Left colon (tissue), 2 donors: Measurements from ENCODE around the gene KIF9. TPM values are rescaled to one million over a fixed set of nuclear protein-coding genes. Genes with fewer than 3 reads are reported as not detected.
A peak's percentile ranks its signal among the peaks of the same experiment; 100 is the strongest.
"Not testable (repeated sequence)": the region's sequence is repeated elsewhere in the genome, so short reads cannot be mapped to it uniquely, and the experiment has no call there.

Experiments
- ATAC-seq: fragments of 200-7000 bp; cut with Tn5 transposase; one replicate; pipeline ENCODE4 v1.9.1; 2020; ENCODE audit warnings: mild to moderate bottlenecking, moderate library complexity
- DNase-seq, 2 donors: peaks; one replicate each; pipeline ENCODE4 v3.0.0-alpha.2; 2020
- intact Hi-C, 2 donors: fragments of 100-400 bp; cut with DNase I in 1 of 2; cut with micrococcal nuclease in 1 of 2; formaldehyde crosslinking; loops; one replicate each; pipeline versions ENCODE4 v1.11.2 to v1.14.0; 2022; cut with DNase I, micrococcal nuclease
- long read RNA-seq: library from polyadenylated mRNA; unstranded; transcript quantifications from one replicate; pipeline ENCODE4 v2.0.0, GENCODE V29; 2021
- total RNA-seq, 2 donors: library from RNA; stranded (reverse); fragmentation: NEBNext Ultra II Directional; extraction: Animal tissue kit (Norgen Biotek cat#: 25700); gene quantifications; one replicate each; pipeline ENCODE4 v1.2.1, GENCODE V29; 2021
- donor health status: DM: no; HTN: no; CAD: no.
- donor health status: DM: yes; HTN: yes; CAD: no.

KIF9 gene, protein sequence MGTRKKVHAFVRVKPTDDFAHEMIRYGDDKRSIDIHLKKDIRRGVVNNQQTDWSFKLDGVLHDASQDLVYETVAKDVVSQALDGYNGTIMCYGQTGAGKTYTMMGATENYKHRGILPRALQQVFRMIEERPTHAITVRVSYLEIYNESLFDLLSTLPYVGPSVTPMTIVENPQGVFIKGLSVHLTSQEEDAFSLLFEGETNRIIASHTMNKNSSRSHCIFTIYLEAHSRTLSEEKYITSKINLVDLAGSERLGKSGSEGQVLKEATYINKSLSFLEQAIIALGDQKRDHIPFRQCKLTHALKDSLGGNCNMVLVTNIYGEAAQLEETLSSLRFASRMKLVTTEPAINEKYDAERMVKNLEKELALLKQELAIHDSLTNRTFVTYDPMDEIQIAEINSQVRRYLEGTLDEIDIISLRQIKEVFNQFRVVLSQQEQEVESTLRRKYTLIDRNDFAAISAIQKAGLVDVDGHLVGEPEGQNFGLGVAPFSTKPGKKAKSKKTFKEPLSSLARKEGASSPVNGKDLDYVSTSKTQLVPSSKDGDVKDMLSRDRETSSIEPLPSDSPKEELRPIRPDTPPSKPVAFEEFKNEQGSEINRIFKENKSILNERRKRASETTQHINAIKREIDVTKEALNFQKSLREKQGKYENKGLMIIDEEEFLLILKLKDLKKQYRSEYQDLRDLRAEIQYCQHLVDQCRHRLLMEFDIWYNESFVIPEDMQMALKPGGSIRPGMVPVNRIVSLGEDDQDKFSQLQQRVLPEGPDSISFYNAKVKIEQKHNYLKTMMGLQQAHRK
- total RNA-seq: 1 to 10 TPM; 5.8 to 6.1 TPM
- long read RNA-seq, partial matches to known transcripts: 0 of 2 reads
- long read RNA-seq, other reads (novel, unspliced or antisense): 1 of 2 reads

DNA sequence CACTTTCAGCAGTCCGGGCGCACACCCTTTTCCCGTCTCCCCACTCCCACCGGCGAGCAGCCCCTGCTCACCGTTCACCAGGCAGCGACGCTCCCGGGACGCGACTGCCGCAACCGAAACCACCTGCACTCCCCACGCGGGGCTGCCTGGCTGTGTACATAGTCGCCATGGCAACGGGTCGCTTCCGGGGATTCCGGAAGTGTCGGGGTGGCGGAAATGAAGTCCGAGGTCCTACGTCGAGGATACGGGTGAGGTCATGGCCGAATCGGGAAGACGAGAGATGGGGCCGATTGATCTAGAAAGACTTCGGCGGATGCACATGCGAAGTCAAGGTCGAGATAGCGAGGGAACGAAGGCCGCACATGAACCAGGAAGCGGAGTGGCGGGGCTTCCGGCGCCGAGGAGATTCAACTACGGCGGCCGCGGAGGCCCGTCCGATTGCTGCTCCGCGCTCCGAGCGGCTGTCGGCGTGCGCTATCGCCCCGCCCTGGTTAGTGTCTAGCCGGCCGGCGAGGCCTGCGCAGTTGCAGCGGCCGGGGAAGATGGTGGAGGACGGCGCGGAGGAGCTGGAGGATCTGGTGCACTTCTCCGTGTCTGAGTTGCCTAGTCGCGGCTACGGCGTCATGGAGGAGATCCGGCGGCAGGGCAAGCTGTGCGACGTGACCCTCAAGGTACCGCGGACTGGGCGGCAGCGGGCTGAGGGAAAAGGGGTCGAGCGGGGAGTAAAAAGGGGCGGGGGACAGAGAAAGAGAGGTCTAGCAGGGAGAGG, at the start of gene KIF9, which contains the start of gene KLHL18:
KIF9 (minus strand) TSS at position 376 of the 769 bp plus-strand sequence. CDS start 5,425 bp downstream, outside the sequence.
KLHL18 (plus strand) TSS at position 521 of the 769 bp plus-strand sequence; CDS start at position 543, 22 bp downstream.
- DNase-seq: peak; percentile 96 to 97
- peak; percentile 89 for ATAC-seq
- intact Hi-C loops: no loop called here

GRCh38 chr3:47324278-47324865, 41.8 kb upstream of the KIF9 start:
- intact Hi-C loops: no loop called here
- DNase-seq: peak in 1 of 2 donors; percentile 61
- ATAC-seq: peak; percentile 96

DNA sequence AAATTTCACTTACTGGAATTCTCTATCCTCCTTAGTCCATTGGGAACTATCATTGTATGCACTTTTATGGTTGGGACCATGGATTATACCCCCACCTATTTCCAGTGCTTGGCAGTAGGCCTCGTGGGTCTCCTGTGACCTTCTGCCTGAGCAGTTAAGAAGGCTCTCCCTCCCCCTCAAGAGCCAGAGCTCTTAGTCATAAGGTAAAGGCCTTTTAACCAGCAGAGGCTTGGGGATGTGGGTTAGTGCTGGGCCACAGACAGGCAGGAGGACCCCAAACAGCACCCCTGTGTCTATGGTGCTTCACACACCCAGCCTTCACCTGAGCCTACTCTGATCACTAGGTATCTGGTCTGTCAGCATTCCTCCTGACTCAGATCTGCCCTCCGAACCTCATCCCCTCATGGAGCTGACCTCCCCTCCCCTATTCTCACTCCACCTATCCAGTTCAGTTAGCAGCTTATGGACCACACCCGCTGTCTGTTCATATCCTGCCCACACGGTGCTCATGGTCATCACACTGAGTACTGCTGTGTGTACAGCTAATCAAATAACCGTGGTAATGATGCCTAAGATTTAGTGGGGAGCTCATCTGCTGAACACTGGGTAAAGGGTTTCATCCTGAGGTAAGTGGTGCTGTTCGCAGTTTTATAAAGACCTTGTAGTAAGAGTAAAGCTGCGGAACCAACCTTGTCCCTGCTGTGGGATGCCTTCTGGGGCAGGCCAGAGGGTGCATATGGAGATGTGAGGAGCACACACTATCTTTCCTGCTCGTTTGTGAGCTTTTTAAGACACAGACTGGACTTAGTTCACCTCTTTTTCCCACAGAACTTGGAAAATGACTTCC, 41.1 kb upstream of the KIF9 start:
- intact Hi-C loops: no loop called here
- ATAC-seq (peak; percentile 47), DNase-seq (no peak)

DNA sequence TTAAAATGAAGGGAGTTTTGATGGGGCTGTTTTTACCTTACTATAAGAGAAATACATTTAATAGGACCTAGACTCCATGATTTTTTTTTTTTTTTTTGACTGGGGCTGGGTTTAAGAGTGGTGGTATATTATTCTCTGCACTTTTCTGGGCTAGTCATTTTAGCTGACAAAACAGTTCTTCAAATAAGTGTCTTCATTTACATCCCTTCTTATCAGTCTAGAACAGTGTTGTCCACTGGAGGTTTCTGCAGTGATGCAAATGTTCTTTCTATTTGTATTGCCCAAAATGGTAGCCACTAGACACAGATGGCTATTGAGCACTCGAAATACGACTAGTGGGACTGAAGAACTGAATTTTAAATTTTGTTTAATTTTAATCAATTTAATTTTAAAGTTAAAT, 37.4 kb upstream of the KIF9 start:
- intact Hi-C loops: no loop called here
- no peak for ATAC-seq
- no peak for DNase-seq

GRCh38 chr3:47318916-47319315, 36.3 kb upstream of the KIF9 start:
- ATAC-seq: peak; percentile 55
- intact Hi-C loops: no loop called here
- DNase-seq: no peak

DNA sequence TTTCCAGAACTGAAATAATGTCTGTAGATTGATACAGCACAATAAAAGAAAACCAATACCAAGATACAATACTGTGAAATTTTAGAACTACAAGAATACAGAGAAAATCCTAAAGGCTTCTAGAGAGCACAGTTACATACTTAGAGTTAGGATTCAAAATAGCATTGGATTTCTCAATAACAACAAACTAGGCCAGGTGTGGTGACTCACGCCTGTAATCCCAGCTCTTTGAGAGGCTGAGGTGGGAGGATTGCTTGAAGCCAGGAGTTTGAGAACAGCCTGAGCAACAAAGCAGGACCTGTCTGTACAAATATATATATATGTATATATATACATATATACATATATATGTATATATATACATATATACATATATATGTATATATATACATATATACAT, 33.6 kb upstream of the KIF9 start:
- DNase-seq, intact Hi-C loops, ATAC-seq: not testable (repeated sequence)

DNA sequence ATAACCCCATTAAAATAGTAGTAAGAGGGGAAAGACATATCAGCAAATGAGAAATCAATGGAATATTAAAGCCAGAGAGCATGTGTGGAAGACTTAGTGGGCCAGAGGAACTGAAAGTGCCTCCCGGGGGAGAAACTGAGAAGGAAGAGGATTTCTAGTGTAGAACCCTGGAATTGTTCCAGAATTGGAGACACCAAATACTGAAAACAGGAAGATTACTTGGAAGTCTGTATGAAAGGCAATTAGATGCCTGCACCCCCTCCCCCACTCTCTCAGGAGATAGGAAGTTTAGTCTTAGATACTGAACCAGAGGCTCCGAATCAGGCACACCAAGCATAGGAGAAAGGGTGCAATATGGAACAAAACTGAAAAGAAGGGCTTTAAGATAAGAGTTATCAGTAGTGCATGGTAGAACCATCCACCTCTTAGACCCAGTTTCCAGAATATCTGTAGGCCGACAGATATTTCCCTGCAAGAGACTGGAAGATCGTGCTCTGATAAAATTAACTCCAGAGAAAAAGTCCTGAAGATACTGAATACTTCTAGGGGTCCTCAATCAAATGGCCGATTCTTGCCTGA, 32.6 kb upstream of the KIF9 start:
- peak; percentile 25 to 26 for DNase-seq
- ATAC-seq: no peak
- intact Hi-C loops: no loop called here

DNA sequence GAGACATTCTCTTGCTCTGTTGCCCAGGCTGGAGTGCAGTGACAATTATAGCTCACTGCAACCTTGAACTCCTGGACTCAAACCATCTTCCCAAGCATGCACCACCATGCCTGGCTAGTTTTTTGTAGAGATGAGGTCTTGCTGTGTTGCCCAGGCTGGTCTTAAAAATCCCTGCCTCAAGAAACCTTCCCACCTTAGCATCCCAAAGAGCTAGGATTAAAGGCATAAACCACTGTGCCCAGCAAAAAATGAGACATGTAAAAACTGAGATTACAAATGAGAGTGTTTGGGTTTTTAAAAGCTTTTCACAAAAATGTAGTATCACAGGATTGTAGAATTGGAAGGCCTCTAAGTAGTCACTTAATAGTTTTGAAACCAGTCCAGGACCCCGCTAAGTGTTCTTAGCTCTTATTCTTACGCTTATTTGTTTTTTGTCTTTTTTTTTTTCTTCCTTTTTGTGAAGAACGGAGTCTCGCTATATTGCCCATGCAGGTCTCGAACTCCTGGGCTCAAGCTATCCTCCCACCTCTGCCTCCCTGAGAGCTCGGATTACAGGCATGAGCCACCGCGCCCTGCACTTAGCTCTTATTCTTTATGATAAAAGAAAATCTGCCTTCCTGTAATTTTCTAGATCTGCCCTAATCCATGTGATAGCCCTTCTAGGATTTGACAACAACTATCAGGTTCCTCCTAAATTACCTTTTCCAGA, 31.6 kb upstream of the KIF9 start:
- intact Hi-C loops: no loop called here
- no peak for ATAC-seq
- no peak for DNase-seq

DNA sequence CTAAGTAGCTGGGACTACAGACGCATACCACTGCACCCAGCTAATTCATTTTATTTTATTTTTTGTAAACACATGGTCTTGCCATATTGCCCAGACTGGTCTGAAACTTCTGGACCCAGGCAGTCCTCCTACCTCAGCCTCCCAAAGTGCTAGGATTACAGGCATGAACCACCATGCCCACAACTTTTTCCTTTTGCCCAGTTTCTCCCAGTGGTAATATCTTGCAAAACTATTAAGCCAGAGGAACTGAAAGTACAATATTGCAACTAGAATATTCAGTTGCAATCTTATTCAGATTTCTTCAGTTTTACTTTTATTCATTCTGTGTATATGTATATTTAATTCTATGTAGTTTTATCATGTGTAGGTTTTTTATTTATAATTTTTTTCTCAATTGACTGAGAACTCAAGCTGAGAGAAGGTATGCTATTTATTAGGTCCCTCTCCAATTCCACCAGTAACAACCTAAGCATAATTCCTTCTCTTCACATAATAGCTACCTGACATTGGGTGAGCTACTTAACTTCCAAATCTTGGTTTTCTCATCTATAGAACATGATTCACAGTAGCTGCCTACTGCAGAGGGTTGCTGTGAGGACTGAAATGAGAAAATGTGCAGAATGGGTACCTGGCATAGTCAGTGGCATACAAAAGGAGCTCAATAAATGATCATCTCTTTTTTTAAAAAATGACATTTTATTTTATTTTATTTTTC, 30.9 kb upstream of the KIF9 start:
- ATAC-seq (no peak), DNase-seq (no peak)
- intact Hi-C loops: no loop called here

DNA sequence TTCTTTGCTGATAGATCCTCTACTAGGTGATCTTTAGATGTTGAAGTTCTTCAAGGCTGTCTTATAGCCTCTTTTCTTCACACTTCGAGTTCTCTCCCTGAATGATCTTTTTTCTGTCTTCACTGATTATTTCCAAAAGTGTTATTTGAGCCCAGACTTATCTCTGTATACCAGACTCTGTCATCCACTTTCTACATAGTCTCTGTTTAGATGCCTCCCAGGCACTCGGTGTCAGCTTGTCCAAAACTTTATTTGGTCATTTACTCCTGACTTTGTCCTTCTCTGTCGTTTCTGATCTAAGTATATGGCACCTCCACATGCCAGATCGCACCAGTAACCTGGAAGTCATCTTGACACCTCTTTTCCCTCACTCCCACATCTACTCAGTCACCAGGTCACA, 27.8 kb upstream of the KIF9 start:
- ATAC-seq (no peak), DNase-seq (no peak)
- intact Hi-C loops: no loop called here

DNA sequence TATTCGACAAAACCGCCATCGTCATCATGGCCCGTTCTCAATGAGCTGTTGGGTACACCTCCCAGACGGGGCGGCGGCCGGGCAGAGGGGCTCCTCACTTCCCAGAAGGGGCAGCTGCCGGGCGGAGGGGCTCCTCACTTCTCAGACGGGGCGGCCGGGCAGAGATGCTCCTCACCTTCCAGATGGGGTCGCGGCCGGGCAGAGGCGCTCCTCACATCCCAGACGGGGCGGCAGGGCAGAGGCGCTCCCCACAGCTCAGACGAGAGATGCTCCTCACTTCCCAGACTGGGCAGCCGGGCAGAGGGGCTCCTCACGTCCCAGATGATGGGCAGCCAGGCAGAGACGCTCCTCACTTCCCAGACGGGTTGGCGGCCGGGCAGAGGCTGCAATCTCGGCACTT, 26.6 kb upstream of the KIF9 start:
- ATAC-seq, intact Hi-C loops, DNase-seq: not testable (repeated sequence)

- ATAC-seq (no peak), DNase-seq (no peak)
- intact Hi-C loops: no loop called here
Observed at GRCh38 chr3:47306022-47306421, 23.4 kb upstream of the KIF9 start.

- DNase-seq: no peak
- ATAC-seq: no peak
- intact Hi-C loops: no loop called here
Observed at GRCh38 chr3:47301456-47301855, 18.9 kb upstream of the KIF9 start.

GRCh38 chr3:47299381-47300318, 17.1 kb upstream of the KIF9 start:
- ATAC-seq: no peak
- DNase-seq: no peak
- intact Hi-C loops: no loop called here

- intact Hi-C loops: no loop called here
- DNase-seq (no peak), ATAC-seq (no peak)
Observed at GRCh38 chr3:47298439-47298838, 15.8 kb upstream of the KIF9 start.
